Measurements from ENCODE around the gene FOXO3.

The FOXO3 gene

DNA sequence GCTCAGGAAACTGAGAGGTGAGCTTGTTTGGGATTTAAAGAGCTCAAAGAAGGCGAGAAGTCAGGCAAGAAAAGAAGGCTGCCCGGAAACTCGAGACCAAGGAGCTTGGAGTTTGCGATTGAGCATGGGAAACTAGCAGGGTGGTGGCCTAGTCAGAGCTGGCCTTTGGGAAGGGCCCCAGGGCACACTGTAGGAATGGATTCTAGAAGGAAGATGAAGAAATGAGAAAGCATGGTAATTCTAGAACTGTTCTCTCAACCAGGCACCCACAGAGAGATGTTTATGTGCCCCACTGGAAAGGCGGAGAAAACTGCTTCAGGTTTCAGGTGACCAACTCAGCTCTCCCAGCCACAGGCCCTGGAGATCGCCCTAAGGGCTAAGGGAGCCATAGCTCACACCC lies 126.2 kb downstream of the FOXO3 start:
- no peak for DNase-seq (ENCODE audit: low read depth)

DNA sequence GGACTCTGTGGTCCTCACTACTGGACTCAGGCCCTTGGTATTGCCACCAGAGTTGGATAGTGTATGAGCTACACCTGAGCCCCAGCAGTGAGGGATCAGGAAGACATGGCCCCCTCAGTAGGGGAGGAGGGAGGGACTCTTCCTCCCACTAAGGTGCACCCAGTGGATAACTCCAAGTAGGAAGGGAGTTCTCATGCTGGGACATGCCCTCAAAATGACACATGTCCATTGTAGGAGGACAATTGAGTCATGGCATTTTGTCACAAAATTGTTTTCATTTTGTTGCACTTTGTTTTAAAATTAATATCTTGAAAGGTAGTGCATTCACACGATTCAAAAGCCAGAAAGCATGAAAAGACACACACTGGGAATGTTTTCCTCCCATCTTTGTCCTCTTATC lies 127.2 kb downstream of the FOXO3 start:
- no peak for DNase-seq (ENCODE audit: low read depth)

DNA sequence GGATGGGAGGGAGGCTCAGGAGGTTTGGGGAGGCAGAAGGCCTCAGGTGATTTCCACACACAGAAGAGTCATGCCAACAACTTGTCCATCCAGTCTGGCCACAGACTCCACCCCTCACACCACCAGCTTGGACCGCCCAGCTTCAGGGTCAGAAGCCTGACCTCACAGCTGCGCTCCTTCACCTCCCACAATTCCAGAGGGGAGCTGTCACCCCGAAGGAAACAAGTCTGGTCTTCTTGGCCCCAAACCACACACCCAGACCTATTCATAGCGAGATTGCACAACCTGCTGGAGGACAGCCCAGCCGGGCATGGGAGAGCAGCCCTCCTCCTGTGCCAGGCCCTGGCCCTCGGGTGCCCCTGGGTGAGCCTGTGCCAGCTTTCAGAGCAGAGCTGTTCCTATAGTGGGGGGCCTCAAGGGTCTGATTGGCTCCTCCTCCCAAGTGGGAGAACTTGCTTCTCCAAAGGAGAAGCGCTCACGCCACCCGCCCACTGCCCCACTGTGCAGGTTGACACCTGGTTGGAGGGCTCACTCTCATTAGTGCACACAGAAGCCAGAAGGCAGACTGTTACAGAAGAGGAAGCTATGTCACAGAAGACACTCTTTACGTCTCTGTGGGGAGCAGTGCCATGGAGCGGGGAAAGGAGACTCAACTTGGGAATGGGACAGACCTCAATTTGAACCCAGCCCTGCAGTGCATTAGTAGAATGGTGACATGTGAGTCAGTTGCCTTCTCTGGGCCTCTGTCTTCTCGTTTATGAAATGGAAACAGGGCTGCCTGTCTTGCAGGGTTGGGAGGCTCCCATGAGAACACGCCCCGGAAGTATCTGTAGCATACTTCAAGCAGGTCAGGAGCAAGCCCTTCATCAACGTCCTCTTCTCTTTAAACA lies 128.8 kb downstream of the FOXO3 start:
- DNase-seq (ENCODE audit: low read depth): no peak

DNA sequence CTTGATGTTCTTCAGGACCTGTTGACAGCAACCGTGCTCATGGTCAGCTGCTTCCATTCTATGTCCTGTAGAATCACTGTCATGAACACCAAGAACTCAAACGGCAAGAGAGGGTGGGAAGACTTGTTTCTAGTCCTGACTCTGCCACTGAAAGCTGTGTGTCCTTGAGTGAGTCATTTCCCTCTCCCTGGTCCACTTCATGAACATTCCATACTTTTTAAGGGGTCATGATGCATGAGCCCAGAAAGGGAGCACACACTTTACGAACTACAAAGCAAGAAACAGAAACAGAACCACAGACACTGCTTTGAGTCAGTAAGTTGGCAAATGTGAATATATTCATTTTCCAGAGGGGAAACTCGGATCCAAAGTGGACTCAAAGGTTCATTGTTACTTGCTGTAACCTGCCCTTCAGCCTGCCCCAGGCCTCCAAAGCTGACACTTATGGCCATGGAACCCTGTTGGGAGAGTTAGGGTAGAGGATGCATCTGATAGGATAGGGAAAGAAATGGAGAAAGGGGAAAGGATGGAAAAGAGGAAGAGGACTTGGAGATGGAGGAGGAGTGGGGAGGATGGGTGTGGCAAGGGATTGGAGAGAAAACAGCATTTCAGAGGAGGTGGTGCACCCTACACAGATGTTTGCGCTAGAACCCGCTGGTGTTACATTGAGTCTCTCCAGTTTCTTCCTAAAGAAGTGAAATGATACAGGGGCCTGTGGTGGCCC lies 129.8 kb downstream of the FOXO3 start:
- DNase-seq (ENCODE audit: low read depth): no peak

DNA sequence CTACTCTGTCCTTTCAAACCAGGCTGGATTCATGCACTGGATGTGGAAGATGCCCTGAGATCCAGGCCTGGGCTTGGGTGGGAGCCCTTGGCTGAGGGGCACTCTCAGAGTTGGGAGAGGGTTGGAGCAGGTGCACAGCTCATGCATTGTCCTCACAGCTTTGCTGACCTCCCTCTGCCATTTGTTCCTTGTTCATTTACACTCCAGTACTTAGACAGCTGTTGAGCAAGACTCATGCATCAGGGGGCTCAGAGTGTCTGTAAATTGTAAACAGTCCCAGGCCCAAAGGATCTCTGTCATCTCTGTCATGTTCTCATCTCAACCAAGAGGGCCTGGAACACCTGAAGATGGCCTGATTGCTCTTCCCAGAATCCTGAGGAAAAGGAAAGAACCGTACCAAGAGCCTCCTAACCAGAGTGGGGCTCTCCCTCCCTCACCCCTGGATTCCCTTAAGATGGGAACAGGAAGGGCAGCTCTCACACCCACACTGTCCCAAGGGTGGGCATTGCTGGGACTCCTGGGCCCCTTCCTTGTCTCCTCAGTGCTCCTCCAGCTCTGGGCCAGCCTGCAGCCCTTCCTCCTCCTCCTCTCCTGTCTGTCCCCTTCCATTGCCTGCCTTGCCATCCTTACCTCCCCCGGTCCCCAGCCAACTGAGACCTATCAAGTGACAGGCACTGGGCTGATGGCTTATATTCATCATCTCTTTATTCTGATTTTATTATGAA lies 132.9 kb downstream of the FOXO3 start:
- no peak for DNase-seq (ENCODE audit: low read depth)

DNA sequence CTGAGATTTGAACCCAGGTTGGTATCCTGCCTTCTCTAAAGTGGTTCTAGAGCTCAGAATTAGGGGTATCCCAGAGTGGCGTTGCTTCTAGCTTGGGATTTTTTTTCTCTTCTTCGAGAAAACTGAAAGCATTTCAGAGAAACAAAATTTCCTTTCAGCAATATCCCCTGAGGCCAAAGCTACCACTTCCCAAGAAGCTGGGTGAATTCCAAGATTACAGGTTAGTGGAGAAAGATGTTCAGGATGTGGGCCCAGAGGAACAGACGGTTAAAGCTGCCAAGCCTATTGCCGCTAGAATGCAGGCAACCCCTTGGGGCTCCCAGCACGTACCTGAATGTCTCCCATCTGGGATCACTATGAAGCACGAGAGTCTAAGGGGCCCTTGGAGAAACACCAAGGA lies 134.1 kb downstream of the FOXO3 start:
- no peak for DNase-seq (ENCODE audit: low read depth)

DNA sequence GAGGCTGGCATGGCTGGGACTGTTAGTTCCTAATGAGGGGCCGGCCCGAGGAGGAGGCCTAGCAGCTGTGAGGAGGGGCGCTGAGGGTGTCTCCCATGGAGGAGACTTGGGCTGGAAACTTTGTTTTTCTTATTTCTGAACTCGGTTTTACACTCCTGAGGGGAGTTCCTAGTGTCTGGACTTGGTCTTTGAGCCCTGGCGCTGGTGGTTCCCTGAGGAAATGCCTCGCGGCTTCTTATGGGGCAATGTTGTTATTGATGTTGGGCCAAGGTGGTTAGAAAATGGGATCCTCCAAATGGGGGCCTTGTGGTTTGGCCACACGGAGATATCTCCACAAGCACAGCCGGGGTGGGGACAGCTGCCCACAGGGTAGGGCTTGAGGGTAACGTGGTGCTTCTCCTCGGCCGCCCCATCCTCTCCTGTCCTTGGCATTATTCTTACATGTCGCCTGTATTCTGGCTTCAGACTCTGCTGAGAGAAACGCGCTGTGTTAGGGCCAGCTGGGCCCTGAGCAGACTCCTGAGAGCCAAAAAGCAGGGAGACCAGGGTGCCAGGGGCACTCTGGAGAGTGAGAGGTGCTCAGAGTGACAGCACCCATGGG lies 136.9 kb downstream of the FOXO3 start:
- no peak for DNase-seq (ENCODE audit: low read depth)

DNA sequence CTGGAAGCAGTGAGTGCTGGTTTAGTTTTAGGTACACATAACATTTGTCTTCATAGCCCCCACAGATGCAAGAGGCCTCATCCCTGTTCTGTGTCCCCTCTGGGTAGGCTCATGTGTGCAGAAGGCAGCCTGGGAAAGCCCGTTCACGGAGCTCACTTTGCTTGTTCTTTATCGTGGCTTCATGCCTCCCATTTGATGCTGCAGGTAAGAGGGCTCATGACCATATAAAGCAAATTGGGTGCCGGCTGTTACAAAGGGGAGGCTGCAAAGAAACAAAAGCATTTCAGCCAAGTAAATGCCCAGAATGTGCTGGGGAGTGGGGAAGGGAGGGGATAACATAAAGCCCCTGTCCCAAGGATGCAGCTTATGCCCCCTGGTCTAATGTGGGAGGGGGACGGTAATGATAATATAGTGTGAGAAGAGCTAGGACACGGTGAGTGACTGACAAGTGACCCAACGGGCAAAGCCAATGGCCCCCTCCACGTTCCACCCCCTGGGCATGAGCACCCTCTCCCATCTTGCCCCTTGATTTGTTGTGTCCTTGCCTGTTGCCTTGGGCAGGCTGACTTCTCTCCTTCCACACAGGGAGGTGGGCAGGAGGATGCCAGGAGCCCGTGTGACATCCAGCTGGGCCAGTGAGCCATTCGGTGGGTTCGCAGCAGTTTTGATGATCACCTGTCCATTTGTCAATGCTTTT lies 138.0 kb downstream of the FOXO3 start:
- no peak for DNase-seq (ENCODE audit: low read depth)

DNA sequence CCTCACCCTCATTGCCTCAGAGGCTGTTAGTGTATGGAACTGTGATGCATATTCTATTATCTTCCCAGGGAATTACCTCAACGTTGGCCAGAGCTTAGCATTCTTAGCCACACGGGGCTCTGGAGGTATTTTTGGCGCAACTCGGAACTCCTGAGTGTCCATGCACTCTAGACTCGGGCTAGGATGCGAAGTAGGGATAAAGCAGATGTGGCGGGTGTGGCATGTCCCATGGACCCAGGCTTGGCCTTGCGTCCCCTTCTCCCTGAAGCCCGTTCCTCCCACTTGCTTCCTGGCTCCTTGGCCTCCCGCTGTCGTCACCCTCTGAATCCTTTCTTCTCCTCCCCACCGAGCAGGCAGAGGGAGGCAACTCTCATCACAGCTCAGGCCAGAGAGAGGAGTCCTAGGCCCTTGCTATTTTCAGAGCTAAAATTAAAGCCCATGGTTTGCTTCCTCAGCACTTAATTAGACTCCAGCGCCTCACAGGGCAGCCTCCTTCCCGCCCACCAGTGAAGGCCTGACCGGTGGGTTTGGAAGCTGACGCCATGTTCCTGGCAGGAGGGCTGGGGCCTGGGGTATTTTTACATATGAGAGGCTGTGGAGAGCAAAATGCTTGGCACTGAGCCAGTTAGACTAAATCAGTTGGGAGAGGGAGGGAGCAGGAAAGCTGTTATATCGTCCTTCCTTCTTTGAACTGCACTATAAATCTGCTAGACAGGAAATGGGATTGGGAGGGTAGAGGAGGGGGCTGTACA lies 138.7 kb downstream of the FOXO3 start:
- no peak for DNase-seq (ENCODE audit: low read depth)

DNA sequence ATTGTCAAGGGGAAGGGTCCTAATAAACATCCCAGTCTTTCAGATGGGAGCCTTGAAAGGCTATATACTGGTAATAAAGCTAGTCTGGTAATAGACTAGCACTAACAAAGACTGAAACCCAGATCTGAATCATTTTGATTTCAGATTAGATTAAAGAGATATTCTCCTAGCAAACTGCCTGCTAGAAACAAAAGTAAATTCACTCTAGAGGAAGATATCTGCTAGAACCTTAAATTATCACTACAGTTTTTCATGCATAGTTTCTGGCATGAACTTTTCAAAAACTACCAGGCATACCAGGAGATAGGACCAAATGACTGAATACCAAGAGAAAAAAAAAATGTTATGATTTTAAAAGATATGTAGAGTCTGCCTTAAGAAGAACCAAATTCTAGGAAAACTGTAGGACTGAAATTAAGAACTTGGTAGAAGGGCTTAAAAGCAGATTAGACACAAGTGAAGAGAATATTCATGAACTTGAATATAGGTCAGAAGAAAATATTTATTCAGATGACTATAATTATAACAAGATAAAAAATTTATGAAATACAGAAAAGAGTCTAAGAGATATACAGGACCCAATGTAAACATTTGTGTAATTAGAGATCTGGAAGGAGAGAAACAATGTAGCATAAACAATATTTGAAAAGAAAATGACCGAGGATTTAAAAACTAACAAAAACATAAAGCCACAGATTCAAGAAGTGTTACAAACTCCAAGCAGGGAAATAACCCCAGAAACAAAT lies 141.6 kb downstream of the FOXO3 start:
- no peak for DNase-seq (ENCODE audit: low read depth)

DNA sequence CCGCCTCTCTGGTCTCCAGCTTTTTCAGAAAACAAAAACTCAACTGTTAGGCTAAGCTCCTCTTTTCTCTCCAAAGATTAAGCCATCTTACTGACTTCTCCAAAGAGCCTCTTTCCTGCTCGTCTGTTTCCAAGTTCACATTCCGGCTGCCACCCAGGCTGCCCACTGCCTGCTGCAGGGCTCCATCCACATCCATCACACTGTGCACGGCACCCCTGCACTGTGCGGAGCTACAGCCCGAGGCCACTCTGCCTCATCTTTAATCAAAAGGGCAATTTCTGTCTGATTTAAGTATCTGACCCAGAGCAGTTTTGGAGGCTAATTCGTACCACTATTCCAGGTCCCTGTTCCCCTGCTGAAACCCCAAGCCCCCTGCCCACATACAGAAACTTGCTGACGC lies 145.9 kb downstream of the FOXO3 start:
- no peak for DNase-seq (ENCODE audit: low read depth)

DNA sequence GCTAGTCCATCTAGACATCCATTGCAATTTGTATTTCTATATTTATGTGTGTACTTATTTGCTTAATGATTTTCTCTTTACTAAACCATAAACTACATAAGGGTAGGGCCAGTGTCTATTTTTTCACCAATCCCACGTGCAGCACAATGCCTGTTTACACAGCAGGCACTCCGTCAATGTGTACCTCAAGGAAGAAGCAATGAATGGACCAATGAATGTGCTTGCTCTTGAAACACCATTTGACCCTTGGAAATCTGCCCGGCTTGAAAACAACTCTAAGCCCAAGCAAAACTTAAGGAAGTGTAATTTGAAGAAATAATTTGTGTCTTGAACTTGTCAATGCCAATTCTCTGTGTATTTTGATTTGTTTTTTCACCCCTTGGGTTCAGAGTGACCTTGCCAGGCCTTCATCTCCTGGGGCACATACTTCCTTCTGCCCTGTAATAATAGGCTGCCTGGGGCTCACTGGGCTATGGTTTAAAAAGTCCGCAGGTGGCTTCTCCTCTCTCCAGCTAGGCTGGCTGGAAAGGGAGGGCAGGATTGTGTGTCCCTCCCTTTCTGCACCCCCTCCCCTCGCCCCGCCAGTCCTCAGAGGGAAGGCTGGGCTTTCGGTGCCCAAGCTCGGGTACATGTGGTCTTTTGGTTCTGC lies 146.7 kb downstream of the FOXO3 start:
- DNase-seq (ENCODE audit: low read depth): no peak

DNA sequence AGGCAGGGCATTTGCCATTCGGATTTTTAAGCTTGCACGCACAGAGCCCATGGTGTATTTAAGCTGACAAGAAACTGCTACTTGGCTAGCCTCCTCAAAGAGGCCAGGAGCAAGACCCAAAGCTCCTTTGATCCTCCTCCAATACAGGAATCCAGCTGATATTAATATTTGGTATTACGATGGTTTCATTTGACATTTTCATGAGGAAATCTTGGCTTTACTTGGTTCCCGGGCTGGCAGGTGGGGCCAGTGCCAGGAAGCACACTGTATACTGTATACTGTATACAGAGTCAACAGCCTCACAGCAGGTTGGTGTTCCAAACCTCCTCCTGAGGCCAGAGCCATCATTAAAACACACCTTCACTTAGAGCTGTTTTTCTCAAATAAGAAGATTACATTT lies 149.3 kb downstream of the FOXO3 start:
- DNase-seq (ENCODE audit: low read depth): no peak

DNA sequence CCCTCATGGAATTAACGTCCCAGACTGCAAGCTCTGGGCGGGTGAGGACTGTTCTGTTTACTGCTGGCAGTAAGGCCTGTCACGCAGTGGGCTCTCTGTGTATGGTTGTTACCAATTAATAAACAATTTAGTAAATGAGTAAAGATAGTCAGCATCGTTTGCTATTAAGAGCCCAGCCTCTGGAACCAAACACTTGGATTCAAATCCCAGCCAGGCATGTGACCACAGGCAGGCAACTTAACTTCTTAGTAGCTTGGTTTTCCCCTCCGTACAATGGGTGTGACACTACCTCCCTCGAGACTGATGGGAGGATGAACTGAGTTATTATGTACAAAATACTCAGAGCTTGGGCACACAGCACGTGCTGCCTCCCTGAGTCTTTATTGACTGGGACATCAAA lies 149.8 kb downstream of the FOXO3 start:
- no peak for DNase-seq (ENCODE audit: low read depth)

DNA sequence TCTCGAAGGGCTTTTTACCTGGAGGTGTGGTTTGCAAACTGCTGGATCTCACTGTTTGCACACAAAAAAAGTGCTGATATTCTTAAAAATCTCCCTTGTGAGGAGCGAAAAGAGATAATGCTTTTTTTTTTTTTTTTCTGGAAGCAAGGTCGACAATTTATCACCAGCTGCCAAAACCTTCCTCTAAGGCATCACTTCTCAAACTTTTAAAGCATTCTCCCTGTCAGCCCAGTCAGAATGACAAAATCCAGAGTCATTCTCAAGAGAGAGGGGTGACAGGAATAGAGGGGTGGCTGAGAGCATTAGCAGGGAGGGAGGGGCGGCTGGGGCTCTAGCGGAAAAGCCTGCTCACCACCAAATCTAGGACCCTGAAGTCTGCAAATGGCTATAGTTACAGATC lies 150.4 kb downstream of the FOXO3 start:
- DNase-seq (ENCODE audit: low read depth): no peak

DNA sequence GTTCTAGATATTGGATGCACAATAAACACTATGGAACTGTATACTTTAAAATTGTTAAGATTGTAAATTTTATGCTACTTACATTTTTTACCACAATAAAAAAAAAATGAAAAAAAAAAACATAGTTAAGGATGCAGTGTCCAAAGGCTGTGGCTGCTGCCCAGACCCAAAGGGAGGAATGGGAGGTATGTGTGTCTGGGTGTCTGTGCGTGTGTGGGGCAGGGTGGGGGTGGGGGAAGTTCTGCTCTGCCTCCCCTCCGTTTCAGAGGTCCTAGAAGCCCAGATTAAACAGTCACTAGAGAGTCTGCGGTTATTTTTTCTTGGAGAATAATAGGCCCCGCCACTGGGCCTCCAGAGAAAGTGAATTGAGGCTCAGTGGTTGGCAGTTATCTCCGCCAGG lies 151.1 kb downstream of the FOXO3 start:
- DNase-seq (ENCODE audit: low read depth): no peak

DNA sequence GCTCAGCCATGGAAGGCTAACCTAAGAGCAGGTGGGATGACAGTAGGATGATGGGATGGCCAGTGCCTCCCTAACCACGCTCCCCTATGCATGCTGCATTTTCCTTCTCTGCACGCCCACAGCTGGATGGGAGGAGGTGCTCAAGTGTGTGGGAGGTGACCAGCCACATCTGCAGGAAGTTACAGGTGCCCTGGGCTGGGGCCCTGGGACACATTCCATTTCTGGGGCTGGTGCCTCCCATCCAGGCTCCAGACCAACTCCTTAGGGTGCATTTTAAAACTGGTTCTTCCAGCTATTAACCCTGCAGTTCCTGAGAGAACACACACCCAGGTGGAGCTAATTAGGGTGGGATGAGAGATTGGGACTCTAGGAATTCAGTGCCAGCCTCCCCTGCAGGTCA lies 152.2 kb downstream of the FOXO3 start:
- no peak for DNase-seq (ENCODE audit: low read depth)

DNA sequence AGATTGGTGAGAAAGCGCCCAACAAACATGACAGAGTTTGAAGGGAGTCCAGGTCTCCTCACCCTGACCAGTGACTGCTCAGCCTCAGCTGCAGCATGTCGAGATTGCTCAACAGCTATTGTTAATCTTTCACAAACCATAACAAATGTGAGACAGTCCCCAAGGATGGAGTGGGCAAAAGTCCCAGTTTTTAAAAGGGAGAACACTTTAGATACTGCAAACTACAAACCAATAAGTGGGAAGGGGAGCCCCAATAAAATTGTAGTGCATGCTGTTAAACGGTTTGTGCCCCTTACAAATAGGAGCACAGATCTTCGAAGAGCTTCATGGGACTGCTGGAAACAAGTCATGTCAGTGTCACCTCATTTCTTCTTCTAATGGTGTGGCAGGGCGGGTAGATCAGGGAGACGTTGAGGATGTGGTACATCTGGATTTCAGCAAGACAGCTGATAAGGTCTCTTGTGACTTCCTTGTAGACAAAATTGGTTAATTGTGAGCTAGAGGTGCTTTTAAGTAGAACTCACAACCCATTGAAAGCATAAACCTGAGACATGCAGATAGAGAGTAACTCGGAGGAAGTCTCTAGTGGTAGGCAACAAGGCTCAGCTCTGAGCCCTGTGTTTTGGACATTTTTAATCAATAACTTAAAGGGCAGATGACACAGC lies 153.5 kb downstream of the FOXO3 start:
- DNase-seq (ENCODE audit: low read depth): no peak

DNA sequence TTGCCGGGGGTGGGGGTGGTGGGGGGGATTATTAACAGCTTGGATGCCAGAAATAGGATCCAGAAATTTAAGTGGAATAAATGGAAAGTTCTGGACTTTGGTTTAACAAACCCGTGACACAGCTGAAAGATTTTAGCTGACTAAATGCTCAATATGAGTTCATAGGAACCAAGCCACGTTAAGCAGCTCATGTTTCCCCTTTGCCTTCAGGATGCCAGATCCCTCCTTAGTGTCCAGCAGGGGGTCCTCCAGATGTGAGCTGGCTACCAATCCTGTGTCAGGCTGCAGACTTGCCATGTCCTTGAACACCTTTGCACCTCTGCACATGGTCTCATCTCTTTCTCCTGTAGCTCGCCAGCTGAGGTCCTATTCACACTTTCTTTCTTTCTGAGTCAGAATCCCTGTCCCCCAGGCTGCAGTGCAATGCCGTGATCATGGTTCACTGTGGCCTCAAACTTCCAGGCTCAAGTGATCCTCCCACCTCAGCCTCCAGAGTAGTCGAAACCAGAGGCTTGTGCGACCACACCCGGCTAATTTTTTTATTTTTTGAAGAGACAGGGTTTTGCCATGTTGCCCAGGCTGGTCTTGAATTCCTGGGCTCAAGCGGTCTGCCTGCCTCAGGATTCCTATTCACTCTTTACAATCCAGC lies 154.2 kb downstream of the FOXO3 start:
- no peak for DNase-seq (ENCODE audit: low read depth)

Measured in stimulated activated CD8-positive, alpha-beta memory T cell treated with anti-CD3 and anti-CD28 coated beads, Interleukin-12 subunit alpha, Interleukin-12 subunit beta, amount 100 ng/mL, for 1 hour (primary cell).